ENCODE results near the gene BCR. TPM values are rescaled to one million over a fixed set of nuclear protein-coding genes. Genes with fewer than 3 reads are reported as not detected.

The BCR gene
- total and polyA plus RNA-seq, 12 donors, result 18.7 to 64.3 (median 42.4) TPM

DNA sequence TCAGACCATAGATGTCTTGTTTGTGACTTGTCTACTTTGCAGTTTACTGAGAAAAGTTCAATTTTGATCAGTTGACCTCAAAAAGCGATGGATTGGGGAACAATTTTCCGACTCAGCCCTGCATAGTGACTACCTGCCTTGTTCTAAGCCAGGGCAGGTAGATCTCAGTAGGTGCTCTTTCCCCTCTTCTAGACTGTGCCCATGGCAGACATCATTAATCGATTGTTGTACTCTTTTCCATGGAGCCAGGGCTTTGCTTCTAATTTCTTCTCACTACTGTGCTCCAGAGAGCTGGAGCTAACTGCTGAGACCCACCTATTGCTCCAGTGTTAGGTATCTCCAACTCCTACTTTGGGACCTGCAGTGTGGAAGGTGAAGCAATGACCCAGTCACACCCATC lies 25.2 kb upstream of the BCR start:
- Histone ChIP-seq H3K36me3 (replicated peaks in 1 of 2) (peaks cover 0 to 4% of the 10 kb centered on the region in 2 donors), H3K27ac (no peak overlapping the region), H3K4me1 (replicated peaks in 1 of 2) (no peaks in the 10 kb centered on the region), H3K9me3 (replicated peaks in 1 of 3) (no peaks in the 10 kb centered on the region), H3K4me3 (no peak overlapping the region), H3K27me3 (no peaks in the 10 kb centered on the region)
- 93 to 99% (median 95%) methylated on average over 3 of the region's 3 CpGs for WGBS, 4 donors
- no peak for DNase-seq
- intact Hi-C loops (cut with DNase I), result loop anchor here in 1 of 2 donors (10.0 kb wide), 1 partner anchor 80 kb away; the partner anchor contains the start of gene GNAZ
- TF ChIP-seq, protein P1, sequence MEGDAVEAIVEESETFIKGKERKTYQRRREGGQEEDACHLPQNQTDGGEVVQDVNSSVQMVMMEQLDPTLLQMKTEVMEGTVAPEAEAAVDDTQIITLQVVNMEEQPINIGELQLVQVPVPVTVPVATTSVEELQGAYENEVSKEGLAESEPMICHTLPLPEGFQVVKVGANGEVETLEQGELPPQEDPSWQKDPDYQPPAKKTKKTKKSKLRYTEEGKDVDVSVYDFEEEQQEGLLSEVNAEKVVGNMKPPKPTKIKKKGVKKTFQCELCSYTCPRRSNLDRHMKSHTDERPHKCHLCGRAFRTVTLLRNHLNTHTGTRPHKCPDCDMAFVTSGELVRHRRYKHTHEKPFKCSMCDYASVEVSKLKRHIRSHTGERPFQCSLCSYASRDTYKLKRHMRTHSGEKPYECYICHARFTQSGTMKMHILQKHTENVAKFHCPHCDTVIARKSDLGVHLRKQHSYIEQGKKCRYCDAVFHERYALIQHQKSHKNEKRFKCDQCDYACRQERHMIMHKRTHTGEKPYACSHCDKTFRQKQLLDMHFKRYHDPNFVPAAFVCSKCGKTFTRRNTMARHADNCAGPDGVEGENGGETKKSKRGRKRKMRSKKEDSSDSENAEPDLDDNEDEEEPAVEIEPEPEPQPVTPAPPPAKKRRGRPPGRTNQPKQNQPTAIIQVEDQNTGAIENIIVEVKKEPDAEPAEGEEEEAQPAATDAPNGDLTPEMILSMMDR (IDR thresholded peaks at IDR 0.05), result no peak
- no peak for TF ChIP-seq POLR2A (IDR thresholded peaks at IDR 0.05)

DNA sequence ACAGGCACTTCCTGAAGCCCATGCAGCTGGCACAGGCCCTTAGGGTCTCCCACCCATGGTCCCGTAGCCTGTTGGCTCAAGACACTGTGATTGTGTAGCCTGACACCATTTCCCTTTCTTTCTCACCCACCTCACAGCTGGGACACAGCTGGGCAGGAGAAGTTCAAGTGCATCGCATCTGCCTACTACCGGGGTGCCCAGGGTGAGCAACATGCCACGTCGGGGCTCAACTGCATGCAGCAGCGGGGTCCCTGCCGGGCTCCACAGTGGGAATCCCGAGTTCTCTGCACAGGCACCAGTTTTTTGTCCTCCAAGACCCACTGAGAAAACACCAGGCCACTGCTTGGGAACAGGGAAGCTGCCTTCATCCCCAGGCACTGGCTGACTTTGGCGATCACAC lies 24.5 kb upstream of the BCR start:
- DNase-seq, result no peak
- no peaks in the 10 kb centered on the region for H3K4me1 ChIP-seq (replicated peaks in 1 of 2)
- 94 to 100% (median 97%) methylated on average over 4 to 9 of the region's 9 CpGs for WGBS, 4 donors
- H3K4me3 ChIP-seq, result no peak overlapping the region
- H3K36me3 ChIP-seq (replicated peaks in 1 of 2), result no peaks in the 10 kb centered on the region
- no peak for TF ChIP-seq POLR2A (IDR thresholded peaks at IDR 0.05)
- TF ChIP-seq, protein P1 (IDR thresholded peaks at IDR 0.05), result no peak
- no peaks in the 10 kb centered on the region for H3K9me3 ChIP-seq (replicated peaks in 1 of 3)
- no peaks in the 10 kb centered on the region for H3K27me3 ChIP-seq
- intact Hi-C loops (cut with DNase I), result loop anchor here in 1 of 2 donors (10.0 kb wide), 1 partner anchor 81 kb away; the partner anchor contains the start of gene GNAZ
- no peak overlapping the region for H3K27ac ChIP-seq

DNA sequence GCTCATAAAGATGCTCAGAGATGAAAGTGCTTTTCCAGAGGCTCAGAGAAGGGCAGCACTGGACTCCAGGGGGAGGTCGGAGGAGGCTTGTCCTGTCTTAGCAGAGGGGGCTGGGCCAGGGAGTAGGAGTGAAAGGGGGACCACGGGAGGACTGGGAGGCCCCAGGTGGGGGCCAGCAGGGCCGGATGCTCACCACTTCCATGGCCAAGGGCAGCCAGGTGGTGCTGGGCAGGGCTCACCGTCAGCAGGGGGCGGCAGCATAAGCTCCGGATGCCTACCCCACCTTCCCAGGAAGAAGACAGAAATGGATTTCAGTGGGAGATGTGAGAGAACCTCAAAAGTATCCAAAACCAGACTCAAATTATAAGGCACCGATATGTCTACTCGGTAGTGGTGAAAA lies 24.0 kb upstream of the BCR start:
- intact Hi-C loops (cut with DNase I), result loop anchor here in 1 of 2 donors (10.0 kb wide), 1 partner anchor 81 kb away; the partner anchor contains the start of gene GNAZ
- H3K27me3 ChIP-seq, result no peaks in the 10 kb centered on the region
- H3K36me3 ChIP-seq (replicated peaks in 1 of 2), result no peaks in the 10 kb centered on the region
- no peak for DNase-seq
- WGBS, 4 donors, result 66 to 72% (median 68%) methylated on average over 6 to 8 of the region's 8 CpGs
- H3K9me3 ChIP-seq (replicated peaks in 1 of 3), result no peaks in the 10 kb centered on the region
- no peaks in the 10 kb centered on the region for H3K4me1 ChIP-seq (replicated peaks in 1 of 2)
- no peak overlapping the region for H3K4me3 ChIP-seq
- H3K27ac ChIP-seq, result no peak overlapping the region
- TF ChIP-seq, protein P1 (IDR thresholded peaks at IDR 0.05), result no peak
- no peak for TF ChIP-seq POLR2A (IDR thresholded peaks at IDR 0.05)

DNA sequence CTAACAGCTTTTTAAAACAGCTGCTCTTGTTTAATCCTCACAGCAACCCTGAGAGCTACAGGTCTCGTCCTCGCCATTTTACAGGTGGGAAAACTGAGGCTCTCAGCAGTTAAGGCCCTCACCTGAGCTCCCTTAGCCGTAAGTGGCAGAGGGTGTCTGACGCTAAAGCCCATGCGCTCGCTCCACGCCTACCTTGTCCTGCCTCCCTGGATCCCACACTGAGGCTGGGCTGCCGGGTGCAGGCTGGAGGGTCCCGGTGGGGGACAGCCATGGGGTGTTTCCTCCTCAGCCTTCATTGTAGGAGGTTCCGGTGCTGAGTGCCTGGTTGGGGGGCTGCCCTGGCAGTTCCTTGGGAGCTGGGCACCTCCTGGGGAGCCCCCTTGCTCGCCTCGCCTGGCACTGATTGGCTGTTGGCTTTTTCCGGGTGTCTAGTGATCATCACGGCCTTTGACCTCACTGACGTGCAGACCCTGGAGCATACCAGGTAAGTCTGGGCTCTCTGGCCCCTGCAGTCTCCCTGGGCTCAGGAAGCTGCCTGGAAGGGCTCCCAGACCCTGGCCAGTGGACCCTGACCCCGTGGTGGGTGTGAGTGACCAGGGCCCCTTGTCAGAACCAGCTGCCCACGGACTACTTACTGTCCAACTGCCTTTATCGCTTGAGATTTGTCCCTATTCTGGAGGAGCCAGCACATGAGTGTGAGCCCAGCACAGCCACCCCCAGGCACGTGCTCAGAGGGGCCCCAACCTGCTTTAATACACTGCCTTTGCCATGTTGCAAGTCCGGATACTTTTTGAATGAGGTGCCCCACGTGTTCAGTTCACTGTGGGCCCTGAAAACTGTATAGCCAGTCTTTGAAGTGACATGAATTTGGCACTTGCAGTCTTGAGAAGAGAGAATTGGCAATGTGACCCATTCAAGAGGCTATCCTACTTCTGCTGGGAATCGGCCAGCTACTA lies 22.5 kb upstream of the BCR start:
- no peaks in the 10 kb centered on the region for H3K27me3 ChIP-seq
- intact Hi-C loops (cut with DNase I), result loop anchor here in 1 of 2 donors (10.0 kb wide), 1 partner anchor 83 kb away; the partner anchor contains the start of gene GNAZ
- H3K4me1 ChIP-seq (replicated peaks in 1 of 2), result no peaks in the 10 kb centered on the region
- no peaks in the 10 kb centered on the region for H3K9me3 ChIP-seq (replicated peaks in 1 of 3)
- no peak overlapping the region for H3K4me3 ChIP-seq
- no peak for TF ChIP-seq POLR2A (IDR thresholded peaks at IDR 0.05)
- TF ChIP-seq, protein P1 (IDR thresholded peaks at IDR 0.05), result no peak
- H3K36me3 ChIP-seq (replicated peaks in 1 of 2), result no peaks in the 10 kb centered on the region
- DNase-seq, result no peak
- no peak overlapping the region for H3K27ac ChIP-seq
- WGBS, 4 donors, result 87 to 93% (median 91%) methylated on average over 13 to 22 of the region's 22 CpGs
